GM13976 (cell line): ENCODE data around the gene NGEF.
"Not testable (repeated sequence)": the region's sequence is repeated elsewhere in the genome, so short reads cannot be mapped to it uniquely, and the experiment has no call there.

ENCODE experiments used
- DNase-seq: peaks from one replicate; pipeline ENCODE4 v3.0.0; 2012; ENCODE audit warnings: low spot score
- CTCF ChIP-seq: IDR thresholded peaks from 2 replicates; pipeline ENCODE4 v1.5.1; 2012; ENCODE audit warnings: borderline replicate concordance, mild to moderate bottlenecking; ENCODE audit not compliant: insufficient read depth; ENCODE audit errors: extremely low read depth, missing control alignments, control extremely low read depth
- in situ Hi-C: fragments of 300-500 bp; cut with MboI; formaldehyde crosslinking; loops from one replicate; pipeline ENCODE4 v1.12.0; 2022; ENCODE audit warnings: low sequenced_read_pairs, mixed read lengths, inconsistent platforms; ENCODE audit not compliant: unreplicated experiment

The NGEF gene

DNA sequence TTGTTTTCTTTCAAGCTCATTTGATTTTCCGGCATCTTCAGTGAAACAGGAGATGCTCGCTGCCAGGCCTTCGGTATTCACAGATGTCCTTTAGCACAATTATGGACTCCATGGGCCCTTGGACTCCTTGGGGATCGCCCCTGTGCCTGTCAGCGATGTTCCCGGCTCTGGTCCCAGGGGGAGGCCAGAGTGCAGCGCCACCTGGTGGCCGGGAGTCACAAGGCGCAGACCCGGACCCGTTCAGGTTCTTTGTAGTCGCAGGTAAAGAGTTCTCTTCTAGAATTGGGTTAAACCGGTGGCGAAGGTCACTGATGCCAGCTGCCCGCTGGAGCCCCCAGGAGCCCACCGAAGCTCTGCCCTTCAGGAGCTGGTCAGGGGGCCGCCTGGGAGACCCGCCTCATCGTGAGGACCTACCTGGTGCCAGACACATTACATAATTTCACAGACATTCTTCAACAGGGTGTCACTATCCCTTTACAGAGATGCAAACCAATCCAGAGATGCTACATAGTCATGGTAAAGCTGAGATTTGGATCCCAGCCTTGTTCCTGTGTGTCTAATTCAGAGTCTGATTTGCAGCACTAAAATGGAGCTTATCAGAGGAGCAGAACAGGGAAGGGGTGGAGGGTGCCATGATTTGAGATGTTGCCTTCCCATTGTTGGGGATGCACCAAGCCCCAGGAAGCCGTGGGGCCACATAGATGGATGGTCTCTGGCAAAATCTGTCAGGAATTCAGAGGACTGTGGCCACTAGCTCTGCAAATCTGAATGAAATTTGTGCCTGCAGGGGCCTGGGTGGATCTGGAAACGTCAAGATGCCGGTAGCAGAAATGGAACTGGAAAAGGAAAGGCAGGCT lies 41.1 kb upstream of the NGEF start:
- in situ Hi-C loops, result no loop called here
- TF ChIP-seq CTCF, result peak; percentile 97
- peak; percentile 91 for DNase-seq

DNA sequence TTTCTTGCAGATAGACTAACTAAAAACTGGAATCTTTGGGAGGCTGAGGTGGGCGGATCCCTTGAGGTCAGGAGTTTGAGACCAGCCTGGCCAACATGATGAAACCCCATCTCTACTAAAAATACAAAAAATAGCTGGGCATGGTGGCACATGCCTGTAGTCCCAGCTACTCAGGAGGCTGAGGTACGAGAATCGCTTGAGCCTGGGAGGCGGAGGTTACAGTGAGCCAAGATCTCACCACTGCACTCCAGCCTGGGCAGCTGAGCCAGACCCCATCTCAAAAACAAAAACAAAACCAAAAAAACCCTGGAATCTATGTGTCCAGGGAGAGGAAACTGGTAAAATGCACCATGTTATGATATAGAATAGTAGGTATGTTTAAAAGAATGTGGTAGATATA lies 39.5 kb upstream of the NGEF start:
- in situ Hi-C loops, DNase-seq: not testable (repeated sequence)

GRCh38 chr2:233051241-233052149 lies 38.4 kb upstream of the NGEF start:
- in situ Hi-C loops, result no loop called here
- DNase-seq, result no peak
- TF ChIP-seq CTCF, result no peak

GRCh38 chr2:233049194-233049761 lies 36.2 kb upstream of the NGEF start:
- no peak for TF ChIP-seq CTCF
- in situ Hi-C loops, result loop anchor here (25.0 kb wide), 1 partner anchor 437 kb away; no protein-coding TSS in a partner anchor
- no peak for DNase-seq

DNA sequence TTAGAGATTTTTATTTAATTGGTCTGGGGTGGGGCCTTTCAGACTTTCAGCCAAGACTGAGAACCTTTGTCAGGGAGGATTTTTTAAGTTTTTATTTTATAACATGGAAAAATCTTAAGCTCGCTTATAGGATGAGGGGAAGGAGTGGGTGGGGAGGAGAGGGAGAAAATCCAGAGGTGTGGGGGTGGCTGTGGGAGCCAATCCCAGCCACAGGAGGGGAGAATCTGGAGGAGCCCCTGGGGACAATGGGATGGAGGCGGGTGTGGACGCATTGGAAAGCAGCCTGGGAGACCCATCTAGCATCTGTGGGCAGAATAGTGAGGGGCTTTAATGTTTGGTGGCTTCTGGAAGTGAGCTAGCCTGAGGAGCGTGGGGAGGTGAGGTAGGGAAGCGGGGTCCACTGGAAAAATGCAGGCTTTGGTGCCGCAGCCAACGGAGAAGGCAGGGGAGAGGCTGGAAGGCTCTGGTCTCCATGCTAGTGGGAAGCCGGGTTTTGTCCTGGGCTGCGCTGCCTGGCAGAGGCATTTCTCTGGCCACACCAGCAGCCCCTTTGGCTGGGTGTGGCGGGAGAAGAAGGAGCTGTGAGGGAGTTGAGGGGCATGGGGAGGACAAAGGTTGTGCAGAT lies 35.6 kb upstream of the NGEF start:
- no peak for TF ChIP-seq CTCF
- in situ Hi-C loops, result loop anchor here (25.0 kb wide), 1 partner anchor 436 kb away; no protein-coding TSS in a partner anchor
- no peak for DNase-seq

DNA sequence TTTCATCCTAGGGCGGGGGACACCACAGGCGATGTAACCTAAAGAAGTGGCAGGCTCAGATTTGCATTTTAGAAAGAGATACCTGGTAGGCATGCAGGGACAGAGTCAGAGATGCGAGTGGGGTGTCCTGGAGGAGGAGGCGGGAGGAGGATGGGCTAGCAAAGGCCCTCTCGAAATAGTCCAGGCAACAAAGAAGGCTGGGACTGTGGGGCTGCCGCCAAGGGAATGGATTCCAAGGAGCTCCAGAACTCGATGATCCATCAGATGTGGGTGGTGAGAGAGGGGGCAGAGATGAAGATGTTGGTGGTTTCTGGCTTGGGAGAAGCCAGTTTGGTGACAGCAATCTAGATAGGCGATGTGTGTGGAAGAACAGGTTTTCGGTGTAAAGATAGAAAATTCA lies 34.6 kb upstream of the NGEF start:
- TF ChIP-seq CTCF, result no peak
- in situ Hi-C loops, result loop anchor here (25.0 kb wide), 1 partner anchor 435 kb away; no protein-coding TSS in a partner anchor
- no peak for DNase-seq

GRCh38 chr2:233047206-233047605 lies 34.1 kb upstream of the NGEF start:
- in situ Hi-C loops, result loop anchor here (25.0 kb wide), 1 partner anchor 435 kb away; no protein-coding TSS in a partner anchor
- DNase-seq, result no peak
- no peak for TF ChIP-seq CTCF
